ENCODE data around the gene CRABP2. TPM values are rescaled to one million over a fixed set of nuclear protein-coding genes. Genes with fewer than 3 reads are reported as not detected.

The CRABP2 gene
- total and polyA plus RNA-seq, 2 of the 13 experiments (the other 11 are each of a cell fraction or from before 2014, with no cell fraction given) = 0.40 to 0.60 TPM

GRCh38 chr1:156668801-156669637 lies 36.4 kb downstream of the CRABP2 start:
- Histone ChIP-seq H3K9ac (ENCODE audit: insufficient read depth, low read depth, low read length) (no peak overlapping the region), H3K9me3 (ENCODE audit: low read length) (no peaks in the 10 kb centered on the region), H3K27me3 (ENCODE audit: control insufficient read depth in 1 of 2, insufficient read depth in 2 of 2, low read length in 2 of 2) (no peaks in the 10 kb centered on the region), H4K20me1 (ENCODE audit: insufficient read depth, low read length) (no peaks in the 10 kb centered on the region), H3K4me2 (ENCODE audit: low read depth, low read length) (no peak overlapping the region), H3K4me1 (ENCODE audit: insufficient read depth, low read length) (peaks cover 60% of the 10 kb centered on the region), H3K4me3 (replicated peaks in 1 of 3; ENCODE audit: insufficient read depth in 1 of 3, low read depth in 2 of 3, low read length in 3 of 3) (no peak overlapping the region), H3K36me3 (replicated peaks in 1 of 2; ENCODE audit: control insufficient read depth in 1 of 2, insufficient read depth in 2 of 2, low read length in 2 of 2) (no peaks in the 10 kb centered on the region), H3K27ac (ENCODE audit: extremely low read length, insufficient read depth, low read length) (no peak overlapping the region), H3K79me2 (ENCODE audit: insufficient read depth, low read length) (no peaks in the 10 kb centered on the region), H2AFZ (ENCODE audit: low read length) (no peak overlapping the region)
- FAIRE-seq (no peak), ATAC-seq (peak; percentile 18), DNase-seq (ENCODE audit: low spot score) (no peak)
- intact Hi-C loops (cut with micrococcal nuclease; ENCODE audit: unreplicated experiment) = loop anchor here (10.0 kb wide), 1 partner anchor 56 kb away; the partner anchor contains the start of genes ISG20L2 and METTL25B
- TF ChIP-seq AGO2 (optimal IDR thresholded peaks at IDR 0.05; ENCODE audit: low read depth, low read length) = peak; percentile 63
- TF ChIP-seq MZF1 (CRISPR knock-in tag; IDR thresholded peaks at IDR 0.05; ENCODE audit: borderline replicate concordance) = no peak
- BruUV-seq (replicated peaks) = TSS peak; percentile 4
- in situ Hi-C loops (cut with HindIII; ENCODE audit: extremely low pct_ligation_motif_present, low pct_unique_long_range_greater_than_20kb) = no loop called here
- POLR2A ChIA-PET = no interaction called here
- 67% methylated on average over 13 of the region's 17 CpGs for WGBS (ENCODE audit: low lambda C conversion rate)
- CTCF ChIA-PET (ENCODE audit: low intra/inter-chr PET ratio, low total read pairs) = no interaction called here

- 56% methylated on average over 6 of the region's 9 CpGs for WGBS (ENCODE audit: low lambda C conversion rate)
- Histone ChIP-seq H3K4me2 (ENCODE audit: low read depth, low read length) (peak overlapping the region; percentile 60), H3K4me1 (ENCODE audit: insufficient read depth, low read length) (peaks cover 60% of the 10 kb centered on the region), H3K9ac (ENCODE audit: insufficient read depth, low read depth, low read length) (peak overlapping the region; percentile 3; the same call in 1 of the 2 replicates), H3K4me3 (replicated peaks in 1 of 3; ENCODE audit: insufficient read depth in 1 of 3, low read depth in 2 of 3, low read length in 3 of 3) (peak overlapping the region in 1 of 3 experiments; percentile 42; a peak in 1 of 6 replicates), H3K27ac (ENCODE audit: extremely low read length, insufficient read depth, low read length) (no peak overlapping the region), H3K27me3 (ENCODE audit: control insufficient read depth in 1 of 2, insufficient read depth in 2 of 2, low read length in 2 of 2) (no peaks in the 10 kb centered on the region), H3K36me3 (replicated peaks in 1 of 2; ENCODE audit: control insufficient read depth in 1 of 2, insufficient read depth in 2 of 2, low read length in 2 of 2) (no peaks in the 10 kb centered on the region), H3K79me2 (ENCODE audit: insufficient read depth, low read length) (no peaks in the 10 kb centered on the region), H3K9me3 (ENCODE audit: low read length) (no peaks in the 10 kb centered on the region), H2AFZ (ENCODE audit: low read length) (no peak overlapping the region), H4K20me1 (ENCODE audit: insufficient read depth, low read length) (no peaks in the 10 kb centered on the region)
- no TSS peak for BruUV-seq (replicated peaks)
- intact Hi-C loops (cut with micrococcal nuclease; ENCODE audit: unreplicated experiment) (loop anchor here (10.0 kb wide), 1 partner anchor 57 kb away; the partner anchor contains the start of genes ISG20L2 and METTL25B), in situ Hi-C loops (cut with HindIII; ENCODE audit: extremely low pct_ligation_motif_present, low pct_unique_long_range_greater_than_20kb) (no loop called here)
- FAIRE-seq (no peak), ATAC-seq (peak; percentile 60), DNase-seq (ENCODE audit: low spot score) (no peak)
- ChIA-PET POLR2A (interaction anchor here (11.4 kb wide), 1 partner anchor 6 kb away, joined by 189 read pairs; the partner anchor contains the start of gene NES), CTCF (ENCODE audit: low intra/inter-chr PET ratio, low total read pairs) (no interaction called here)
- TF ChIP-seq HMGA1 (CRISPR knock-in tag; conservative IDR thresholded peaks at IDR 0.05) (no peak), AGO1 (IDR thresholded peaks at IDR 0.05; ENCODE audit: low read depth, low read length, poor library complexity, severe bottlenecking) (peak; percentile 69), NFRKB (IDR thresholded peaks at IDR 0.05) (no peak), GTF2F1 (IDR thresholded peaks at IDR 0.05; ENCODE audit: low read length) (no peak), ZNF513 (CRISPR knock-in tag; conservative IDR thresholded peaks at IDR 0.05) (no peak), ZNF275 (CRISPR knock-in tag; IDR thresholded peaks at IDR 0.05; ENCODE audit: borderline replicate concordance) (no peak), SAP130 (CRISPR knock-in tag; IDR thresholded peaks at IDR 0.05; ENCODE audit: low read depth) (0 out of 2 replicates have a peak, but pooled peaks have one; percentile 12), ZNF639 (CRISPR knock-in tag; conservative IDR thresholded peaks at IDR 0.05) (no peak)
These were observed 37.2 kb downstream of the CRABP2 start for GRCh38 chr1:156667968-156668709.
